A673 (cell line): ENCODE results near the gene RPS16. TPM values are rescaled to one million over a fixed set of nuclear protein-coding genes. Genes with fewer than 3 reads are reported as not detected.
A peak's percentile ranks its signal among the peaks of the same experiment; 100 is the strongest.

Source experiments
- BruUV-seq: library from RNA; stranded (reverse); fragments of 400-500 nt; replicated peaks from 2 replicates; lab custom pipeline; 2021; lab: Mats Ljungman, UMichigan
- CTCF ChIA-PET: fragments of 300-600 bp; sonication (Branson Sonifier 250); formaldehyde crosslinking; loops from one replicate; lab custom pipeline; 2022; ENCODE audit warnings: antibody characterized with exemption; lab: Charles Lee
- POLR2A ChIA-PET: fragments of 300-600 bp; sonication (Branson Sonifier 250); formaldehyde crosslinking; loops from one replicate; lab custom pipeline; 2022; ENCODE audit warnings: antibody characterized with exemption; ENCODE audit not compliant: low non-redundant PET; lab: Charles Lee
- DNase-seq: peaks from one replicate; pipeline ENCODE4 v3.0.0-alpha.2; 2015; ENCODE audit warnings: low spot score
- H3K27ac ChIP-seq: fragments of 200-600 bp; sonication (generic); 2 replicates; pipeline ENCODE4 v1.5.1; 2016; ENCODE audit warnings: mixed run types, low read depth, mild to moderate bottlenecking, mixed read lengths, antibody characterized with exemption, low read length; ENCODE audit not compliant: poor library complexity, severe bottlenecking
- H3K27me3 ChIP-seq: fragments of 200-600 bp; sonication (generic); replicated peaks from 2 replicates; pipeline ENCODE4 v1.6.1; 2017; ENCODE audit warnings: mixed run types, low read depth, mild to moderate bottlenecking, mixed read lengths, antibody characterized with exemption, low read length; ENCODE audit not compliant: insufficient read depth, poor library complexity
- H3K36me3 ChIP-seq: fragments of 200-600 bp; sonication (generic); 2 replicates; pipeline ENCODE4 v1.6.1; 2016; ENCODE audit warnings: mixed run types, mild to moderate bottlenecking, mixed read lengths, antibody characterized with exemption, low read length; ENCODE audit not compliant: insufficient read depth, poor library complexity, severe bottlenecking
- H3K4me1 ChIP-seq: fragments of 200-600 bp; sonication (generic); 2 replicates; pipeline ENCODE4 v1.6.1; 2017; ENCODE audit warnings: mixed run types, mild to moderate bottlenecking, mixed read lengths, antibody characterized with exemption, low read length; ENCODE audit not compliant: insufficient read depth, poor library complexity, severe bottlenecking
- H3K4me3 ChIP-seq: fragments of 200-600 bp; sonication (generic); 2 replicates; pipeline ENCODE4 v1.5.1; 2016; ENCODE audit warnings: low read depth, mixed run types, mild to moderate bottlenecking, mixed read lengths, low read length; ENCODE audit not compliant: poor library complexity, severe bottlenecking
- H3K9me3 ChIP-seq: fragments of 200-600 bp; sonication (generic); 2 replicates; pipeline ENCODE4 v1.6.1; 2016; ENCODE audit warnings: mixed run types, low read depth, mild to moderate bottlenecking, mixed read lengths, antibody characterized with exemption, low read length; ENCODE audit not compliant: poor library complexity, severe bottlenecking
- CTCF ChIP-seq: fragments of 300-800, 200-600 bp; sonication (generic); conservative IDR thresholded peaks from 2 replicates; pipeline ENCODE4 v1.5.1; 2017; ENCODE audit warnings: low read depth, mild to moderate bottlenecking, antibody characterized with exemption, low read length, moderate library complexity, mixed read lengths
- EZH2 ChIP-seq: fragments of 200-600 bp; sonication (generic); IDR thresholded peaks from 2 replicates; pipeline ENCODE4 v1.6.1; 2017; ENCODE audit warnings: borderline replicate concordance, low read depth, mild to moderate bottlenecking, mixed read lengths, antibody characterized with exemption, low read length; ENCODE audit not compliant: poor library complexity, severe bottlenecking
- intact Hi-C: fragments of 100-400 bp; cut with micrococcal nuclease; formaldehyde crosslinking; loops from one replicate; pipeline ENCODE4 v1.10.0; 2022; ENCODE audit not compliant: unreplicated experiment
- total RNA-seq: library from RNA; stranded (reverse); gene quantifications from 2 replicates; pipeline ENCODE4 v1.2.3, GENCODE V29; 2021

The RPS16 gene
- total RNA-seq, 1 experiment from 2014 or later: 1,898 TPM

- BruUV-seq: no TSS peak
- TF ChIP-seq EZH2 (no peak), CTCF (no peak)
- H3K9me3 ChIP-seq: no peaks in the 10 kb centered on the region
- DNase-seq: no peak
- ChIA-PET CTCF (interaction anchor here (0.6 kb wide), 1 partner anchor 537 kb away, joined by 8 read pairs; no protein-coding TSS in a partner anchor), POLR2A (interaction anchor here (0.6 to 2.2 kb wide), 2 partner anchors 8 to 80 kb away, joined by 3 to 9 read pairs; partner anchors contain the start of gene RPS16)
- H3K4me1 ChIP-seq: peaks cover 6% of the 10 kb centered on the region
- H3K4me3 ChIP-seq: no peak overlapping the region
- no peaks in the 10 kb centered on the region for H3K27me3 ChIP-seq
- intact Hi-C loops: no loop called here
- peaks cover 21% of the 10 kb centered on the region for H3K36me3 ChIP-seq
- no peak overlapping the region for H3K27ac ChIP-seq
Observed at GRCh38 chr19:39427707-39428106, 8.0 kb downstream of the RPS16 start.

- peaks cover 6% of the 10 kb centered on the region for H3K4me1 ChIP-seq
- intact Hi-C loops: no loop called here
- no peak overlapping the region for H3K4me3 ChIP-seq
- TF ChIP-seq EZH2 (no peak), CTCF (no peak)
- no peaks in the 10 kb centered on the region for H3K27me3 ChIP-seq
- H3K36me3 ChIP-seq: peaks cover 17% of the 10 kb centered on the region
- CTCF ChIA-PET: no interaction called here
- H3K27ac ChIP-seq: no peak overlapping the region
- POLR2A ChIA-PET: interaction anchor here (2.2 kb wide), 1 partner anchor 9 kb away, joined by 9 read pairs; the partner anchor contains the start of gene RPS16
- TSS peak; percentile 2 for BruUV-seq
- no peak for DNase-seq
- no peaks in the 10 kb centered on the region for H3K9me3 ChIP-seq
Observed at GRCh38 chr19:39426170-39426569, 9.6 kb downstream of the RPS16 start.

GRCh38 chr19:39425744-39426143, 10.0 kb downstream of the RPS16 start:
- Histone ChIP-seq H3K4me1 (peaks cover 6% of the 10 kb centered on the region), H3K27ac (no peak overlapping the region), H3K9me3 (no peaks in the 10 kb centered on the region), H3K27me3 (no peaks in the 10 kb centered on the region), H3K4me3 (no peak overlapping the region), H3K36me3 (peaks cover 16% of the 10 kb centered on the region)
- ChIA-PET CTCF (no interaction called here), POLR2A (interaction anchor here (2.2 kb wide), 1 partner anchor 10 kb away, joined by 9 read pairs; the partner anchor contains the start of gene RPS16)
- TF ChIP-seq EZH2: no peak
- no peak for TF ChIP-seq CTCF
- no peak for DNase-seq
- intact Hi-C loops: no loop called here
- BruUV-seq: no TSS peak
